Transverse colon (tissue), 4 donors: ENCODE data around the gene RGS6. TPM values are rescaled to one million over a fixed set of nuclear protein-coding genes. Genes with fewer than 3 reads are reported as not detected.

Experiments
- DNase-seq: peaks from one replicate; pipeline ENCODE4 v3.0.0-alpha.2; 2019
- H3K27ac ChIP-seq, 4 donors: fragments of 200-600 bp; sonication (generic); 2 replicates each; pipeline ENCODE4 v1.5.1; 2016 to 2018; ENCODE audit warnings: inconsistent platforms in 4 of 4
- H3K27me3 ChIP-seq: fragments of 200-600 bp; sonication (generic); 2 replicates; pipeline ENCODE4 v1.5.1; 2017; ENCODE audit warnings: inconsistent platforms
- H3K36me3 ChIP-seq, 4 donors: fragments of 200-600 bp; sonication (generic); 2 replicates each; pipeline ENCODE4 v1.5.1; 2017 to 2019; ENCODE audit warnings: inconsistent platforms in 4 of 4
- H3K4me1 ChIP-seq, 4 donors: fragments of 200-600 bp; sonication (generic); 2 replicates each; pipeline ENCODE4 v1.5.1; 2017 to 2020; ENCODE audit warnings: inconsistent platforms in 4 of 4
- H3K4me3 ChIP-seq, 4 donors: fragments of 200-600 bp; sonication (generic); 1 replicate in 1 of 4; 2 replicates in 3 of 4; pipeline versions ENCODE4 v1.5.1 to v1.6.1; 2017 to 2019; ENCODE audit warnings: inconsistent platforms in 4 of 4
- H3K9me3 ChIP-seq, 2 donors: fragments of 200-600 bp; sonication (generic); 2 replicates each; pipeline ENCODE4 v1.5.1; 2017 to 2019; ENCODE audit warnings: inconsistent platforms in 2 of 2
- EP300 ChIP-seq: sonication (generic); formaldehyde crosslinking; IDR thresholded peaks from one replicate; pipeline ENCODE4 v1.6.1; 2017; ENCODE audit warnings: antibody characterized with exemption, low read depth
- POLR2A ChIP-seq: fragments of 450-650 bp; IDR thresholded peaks from one replicate; pipeline ENCODE4 v1.6.1; 2016; ENCODE audit warnings: antibody characterized with exemption, mild to moderate bottlenecking, moderate library complexity
- POLR2AphosphoS5 ChIP-seq, 3 donors: sonication (generic); formaldehyde crosslinking; IDR thresholded peaks; one replicate each; pipeline ENCODE4 v1.6.1; 2016; ENCODE audit warnings: antibody characterized with exemption in 3 of 3
- WGBS, 2 donors: methylation state at CpG; one replicate each; pipeline ENCODE4 v1.1.5; 2018; ENCODE audit warnings: low coverage in 1 of 2; 5-methylcytosine and 5-hydroxymethylcytosine counted together
- in situ Hi-C, 4 donors: fragments of 200-750 bp; cut with MboI; loops; one replicate each; pipeline versions ENCODE4 v1.15.0 to v1.15.1; 2017; ENCODE audit warnings: low sequenced_read_pairs in 3 of 4, low pct_ligation_motif_present in 1 of 4, low pct_unique_long_range_greater_than_20kb in 1 of 4
- intact Hi-C: fragments of 100-400 bp; cut with DNase I; formaldehyde crosslinking; loops from one replicate; pipeline ENCODE4 v1.15.1; 2023; ENCODE audit warnings: low total_unique reads
- total RNA-seq, 4 donors: library from RNA; depleted of rRNA; stranded (reverse); fragments of >200 nt; gene quantifications; one replicate each; pipeline ENCODE4 v1.1.0, GENCODE V29; 2016
- TF ChIP-seq, protein P1 (sequence below), 5 experiments: fragments of 200-600 bp in 3 of 5; fragments of 450-650 bp in 2 of 5; sonication (generic) in 3 of 5; IDR thresholded peaks; 1 replicate in 2 of 5; 2 replicates in 3 of 5; pipeline ENCODE4 v1.5.1; 2016 to 2017; ENCODE audit warnings: antibody characterized with exemption in 5 of 5, inconsistent platforms in 3 of 5, mild to moderate bottlenecking in 2 of 5, moderate library complexity in 1 of 5

RGS6 gene
- total RNA-seq, 4 donors from 2014 or later: 0.41 to 0.48 TPM; not detected in 2

DNA sequence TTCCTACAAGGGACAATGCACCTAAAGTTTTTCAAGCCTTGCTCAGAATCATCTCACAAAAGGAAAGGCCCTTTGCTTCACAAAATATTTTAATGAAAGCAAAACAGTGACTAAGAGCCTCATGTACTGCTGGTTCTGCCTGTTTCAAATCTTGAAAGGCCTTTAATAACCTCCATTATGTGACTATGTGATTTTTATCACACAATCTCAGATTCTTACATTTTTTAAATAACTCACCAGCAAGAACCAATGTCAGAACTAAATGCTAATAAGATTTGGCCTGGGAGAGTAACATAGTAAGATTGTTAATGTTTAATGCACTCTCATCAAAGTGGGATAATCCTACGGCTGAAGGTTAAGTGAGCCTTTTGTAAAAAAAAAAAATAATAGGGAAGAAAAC lies 378.9 kb downstream of the RGS6 start:
- peaks cover 0 to under 1% of the 10 kb centered on the region in 2 donors for H3K9me3 ChIP-seq
- TF ChIP-seq POLR2AphosphoS5 (IDR thresholded peaks at IDR 0.05): no peak
- TF ChIP-seq, protein P1, sequence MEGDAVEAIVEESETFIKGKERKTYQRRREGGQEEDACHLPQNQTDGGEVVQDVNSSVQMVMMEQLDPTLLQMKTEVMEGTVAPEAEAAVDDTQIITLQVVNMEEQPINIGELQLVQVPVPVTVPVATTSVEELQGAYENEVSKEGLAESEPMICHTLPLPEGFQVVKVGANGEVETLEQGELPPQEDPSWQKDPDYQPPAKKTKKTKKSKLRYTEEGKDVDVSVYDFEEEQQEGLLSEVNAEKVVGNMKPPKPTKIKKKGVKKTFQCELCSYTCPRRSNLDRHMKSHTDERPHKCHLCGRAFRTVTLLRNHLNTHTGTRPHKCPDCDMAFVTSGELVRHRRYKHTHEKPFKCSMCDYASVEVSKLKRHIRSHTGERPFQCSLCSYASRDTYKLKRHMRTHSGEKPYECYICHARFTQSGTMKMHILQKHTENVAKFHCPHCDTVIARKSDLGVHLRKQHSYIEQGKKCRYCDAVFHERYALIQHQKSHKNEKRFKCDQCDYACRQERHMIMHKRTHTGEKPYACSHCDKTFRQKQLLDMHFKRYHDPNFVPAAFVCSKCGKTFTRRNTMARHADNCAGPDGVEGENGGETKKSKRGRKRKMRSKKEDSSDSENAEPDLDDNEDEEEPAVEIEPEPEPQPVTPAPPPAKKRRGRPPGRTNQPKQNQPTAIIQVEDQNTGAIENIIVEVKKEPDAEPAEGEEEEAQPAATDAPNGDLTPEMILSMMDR (IDR thresholded peaks at IDR 0.05): no peak
- no peak for TF ChIP-seq POLR2A
- TF ChIP-seq EP300: no peak
- H3K4me1 ChIP-seq: peaks cover 0 to 3% (median 0%) of the 10 kb centered on the region in 4 donors
- H3K27ac ChIP-seq: no peak overlapping the region
- no peak overlapping the region for H3K4me3 ChIP-seq
- no peaks in the 10 kb centered on the region for H3K36me3 ChIP-seq
- no peak for DNase-seq
- H3K27me3 ChIP-seq: no peaks in the 10 kb centered on the region
- in situ Hi-C loops (no loop called here), intact Hi-C loops (no loop called here)
- 70 to 80% methylated on average over 1 of the region's 1 CpG for WGBS, 2 donors

DNA sequence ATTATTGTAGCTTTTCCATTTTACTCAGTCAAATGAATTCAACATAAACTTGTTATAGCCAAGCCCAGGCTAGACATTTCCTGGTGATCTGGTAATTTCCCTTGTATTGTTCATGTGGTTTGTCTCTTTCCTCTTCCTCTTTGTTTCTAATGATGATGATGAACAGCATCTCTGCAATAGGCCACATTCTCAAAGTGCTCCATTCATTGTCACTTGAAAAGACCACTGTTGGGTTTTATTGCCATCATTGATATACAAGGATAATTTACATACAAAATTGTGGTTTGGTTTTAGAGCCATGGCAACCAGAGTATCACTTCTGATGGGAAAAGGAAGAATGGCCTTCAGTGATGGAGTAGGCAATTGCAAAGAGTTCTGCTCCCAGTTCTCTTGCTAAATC lies 379.3 kb downstream of the RGS6 start:
- H3K9me3 ChIP-seq: no peaks in the 10 kb centered on the region
- no peak for DNase-seq
- intact Hi-C loops: no loop called here
- peak overlapping the region in 1 of 4 donors; percentile 4 for H3K27ac ChIP-seq
- H3K4me1 ChIP-seq: peaks cover 0 to 3% (median 0%) of the 10 kb centered on the region in 4 donors
- no peaks in the 10 kb centered on the region for H3K27me3 ChIP-seq
- in situ Hi-C loops: no loop called here
- H3K36me3 ChIP-seq: no peaks in the 10 kb centered on the region
- H3K4me3 ChIP-seq: no peak overlapping the region
- TF ChIP-seq, protein P1 (IDR thresholded peaks at IDR 0.05): no peak
- no peak for TF ChIP-seq POLR2AphosphoS5 (IDR thresholded peaks at IDR 0.05)
- no peak for TF ChIP-seq EP300
- no peak for TF ChIP-seq POLR2A

DNA sequence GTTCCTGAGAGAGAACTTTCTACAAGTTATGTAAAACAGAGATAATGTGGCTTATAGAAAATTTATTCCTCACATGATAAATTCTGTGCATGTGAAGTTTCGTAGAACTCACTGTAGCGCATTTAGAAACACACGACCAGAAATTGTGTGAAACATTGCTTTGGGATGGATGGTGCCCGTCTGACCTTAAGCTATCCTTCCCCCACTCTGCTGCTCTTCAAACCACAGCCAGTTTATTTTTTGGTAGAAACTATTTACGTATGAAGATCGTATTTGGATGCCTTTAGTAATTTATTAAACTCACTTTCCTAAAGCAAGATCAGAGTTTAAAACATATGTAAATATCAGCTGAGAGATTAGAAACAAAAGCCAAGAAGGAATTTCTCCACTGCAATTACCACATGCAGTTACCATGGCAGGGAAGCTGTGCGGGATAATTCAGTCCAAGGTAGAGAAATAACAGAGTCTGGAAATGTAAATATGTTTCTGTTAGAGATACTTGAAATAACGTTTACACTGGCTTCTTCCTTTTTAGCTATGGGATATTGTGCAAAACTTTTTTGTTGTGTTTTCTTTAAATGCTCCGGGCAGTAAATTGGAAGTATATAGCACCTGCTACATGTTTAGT lies 382.7 kb downstream of the RGS6 start:
- Histone ChIP-seq H3K9me3 (no peaks in the 10 kb centered on the region), H3K36me3 (no peaks in the 10 kb centered on the region), H3K27ac (peak overlapping the region in 1 of 4 donors; percentile 6), H3K4me3 (no peak overlapping the region), H3K27me3 (no peaks in the 10 kb centered on the region), H3K4me1 (peaks cover 0 to 3% (median 0%) of the 10 kb centered on the region in 4 donors)
- 33 to 47% methylated on average over 9 of the region's 9 CpGs for WGBS, 2 donors
- in situ Hi-C loops (no loop called here), intact Hi-C loops (no loop called here)
- DNase-seq: no peak
- TF ChIP-seq POLR2AphosphoS5 (IDR thresholded peaks at IDR 0.05): no peak
- TF ChIP-seq, protein P1 (IDR thresholded peaks at IDR 0.05): no peak
- no peak for TF ChIP-seq EP300
- TF ChIP-seq POLR2A: no peak

DNA sequence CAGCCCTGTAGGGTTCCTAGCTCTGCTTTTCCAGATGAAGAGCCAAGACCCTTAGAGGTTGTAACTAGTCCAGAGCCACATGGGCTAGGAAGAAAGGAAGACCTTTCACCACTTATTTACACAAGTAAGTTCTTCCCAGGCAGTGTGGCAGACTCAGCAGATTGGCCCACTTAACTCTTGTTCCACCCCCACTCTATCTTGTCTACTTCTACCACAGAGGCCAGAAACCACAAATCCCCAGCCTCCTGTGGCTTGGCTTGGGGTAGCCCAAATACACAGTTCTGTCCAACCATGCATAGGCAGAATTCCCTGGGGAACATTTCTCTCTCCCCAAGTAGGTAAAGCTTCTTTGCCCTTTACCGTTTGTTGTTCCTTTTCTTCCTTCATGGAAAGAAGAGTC lies 383.5 kb downstream of the RGS6 start:
- DNase-seq: no peak
- intact Hi-C loops: no loop called here
- Histone ChIP-seq H3K4me3 (no peak overlapping the region), H3K27me3 (no peaks in the 10 kb centered on the region), H3K27ac (peak overlapping the region in 1 of 4 donors; percentile 5), H3K36me3 (no peaks in the 10 kb centered on the region), H3K4me1 (peaks cover 0 to 3% (median 0%) of the 10 kb centered on the region in 4 donors), H3K9me3 (no peaks in the 10 kb centered on the region)
- WGBS, 2 donors: 68% methylated on average over 1 of the region's 1 CpG; no CpG with 5 or more reads in 1 of the 2 donors
- TF ChIP-seq EP300: no peak
- TF ChIP-seq POLR2A: no peak
- TF ChIP-seq POLR2AphosphoS5 (IDR thresholded peaks at IDR 0.05): no peak
- TF ChIP-seq, protein P1 (IDR thresholded peaks at IDR 0.05): no peak
- in situ Hi-C loops: no loop called here
